ENCODE data around the gene SPIB. TPM values are rescaled to one million over a fixed set of nuclear protein-coding genes. Genes with fewer than 3 reads are reported as not detected.
"Not testable (repeated sequence)": the region's sequence is repeated elsewhere in the genome, so short reads cannot be mapped to it uniquely, and the experiment has no call there.

SPIB gene
- total and polyA plus RNA-seq, 4 donors = 0.09 to 5.0 (median 0.36) TPM

- TF ChIP-seq, protein P1, sequence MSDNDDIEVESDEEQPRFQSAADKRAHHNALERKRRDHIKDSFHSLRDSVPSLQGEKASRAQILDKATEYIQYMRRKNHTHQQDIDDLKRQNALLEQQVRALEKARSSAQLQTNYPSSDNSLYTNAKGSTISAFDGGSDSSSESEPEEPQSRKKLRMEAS (IDR thresholded peaks at IDR 0.05) = no peak
- TF ChIP-seq SP1 (IDR thresholded peaks at IDR 0.05) = no peak
Observed at GRCh38 chr19:50435627-50436026, 16.9 kb downstream of the SPIB start (continued).

- no peaks in the 10 kb centered on the region for H3K4me1 ChIP-seq (ENCODE audit: control insufficient read depth in 4 of 4, insufficient read depth in 4 of 4, low read length in 3 of 4)
- 85% methylated on average over 5 of the region's 5 CpGs for WGBS
- no peak overlapping the region for H3K4me3 ChIP-seq (ENCODE audit: low read depth in 1 of 3, low read length in 3 of 3)
- TF ChIP-seq, protein P2, sequence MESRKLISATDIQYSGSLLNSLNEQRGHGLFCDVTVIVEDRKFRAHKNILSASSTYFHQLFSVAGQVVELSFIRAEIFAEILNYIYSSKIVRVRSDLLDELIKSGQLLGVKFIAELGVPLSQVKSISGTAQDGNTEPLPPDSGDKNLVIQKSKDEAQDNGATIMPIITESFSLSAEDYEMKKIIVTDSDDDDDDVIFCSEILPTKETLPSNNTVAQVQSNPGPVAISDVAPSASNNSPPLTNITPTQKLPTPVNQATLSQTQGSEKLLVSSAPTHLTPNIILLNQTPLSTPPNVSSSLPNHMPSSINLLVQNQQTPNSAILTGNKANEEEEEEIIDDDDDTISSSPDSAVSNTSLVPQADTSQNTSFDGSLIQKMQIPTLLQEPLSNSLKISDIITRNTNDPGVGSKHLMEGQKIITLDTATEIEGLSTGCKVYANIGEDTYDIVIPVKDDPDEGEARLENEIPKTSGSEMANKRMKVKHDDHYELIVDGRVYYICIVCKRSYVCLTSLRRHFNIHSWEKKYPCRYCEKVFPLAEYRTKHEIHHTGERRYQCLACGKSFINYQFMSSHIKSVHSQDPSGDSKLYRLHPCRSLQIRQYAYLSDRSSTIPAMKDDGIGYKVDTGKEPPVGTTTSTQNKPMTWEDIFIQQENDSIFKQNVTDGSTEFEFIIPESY (IDR thresholded peaks at IDR 0.05) = no peak
- TF ChIP-seq, protein P3, sequence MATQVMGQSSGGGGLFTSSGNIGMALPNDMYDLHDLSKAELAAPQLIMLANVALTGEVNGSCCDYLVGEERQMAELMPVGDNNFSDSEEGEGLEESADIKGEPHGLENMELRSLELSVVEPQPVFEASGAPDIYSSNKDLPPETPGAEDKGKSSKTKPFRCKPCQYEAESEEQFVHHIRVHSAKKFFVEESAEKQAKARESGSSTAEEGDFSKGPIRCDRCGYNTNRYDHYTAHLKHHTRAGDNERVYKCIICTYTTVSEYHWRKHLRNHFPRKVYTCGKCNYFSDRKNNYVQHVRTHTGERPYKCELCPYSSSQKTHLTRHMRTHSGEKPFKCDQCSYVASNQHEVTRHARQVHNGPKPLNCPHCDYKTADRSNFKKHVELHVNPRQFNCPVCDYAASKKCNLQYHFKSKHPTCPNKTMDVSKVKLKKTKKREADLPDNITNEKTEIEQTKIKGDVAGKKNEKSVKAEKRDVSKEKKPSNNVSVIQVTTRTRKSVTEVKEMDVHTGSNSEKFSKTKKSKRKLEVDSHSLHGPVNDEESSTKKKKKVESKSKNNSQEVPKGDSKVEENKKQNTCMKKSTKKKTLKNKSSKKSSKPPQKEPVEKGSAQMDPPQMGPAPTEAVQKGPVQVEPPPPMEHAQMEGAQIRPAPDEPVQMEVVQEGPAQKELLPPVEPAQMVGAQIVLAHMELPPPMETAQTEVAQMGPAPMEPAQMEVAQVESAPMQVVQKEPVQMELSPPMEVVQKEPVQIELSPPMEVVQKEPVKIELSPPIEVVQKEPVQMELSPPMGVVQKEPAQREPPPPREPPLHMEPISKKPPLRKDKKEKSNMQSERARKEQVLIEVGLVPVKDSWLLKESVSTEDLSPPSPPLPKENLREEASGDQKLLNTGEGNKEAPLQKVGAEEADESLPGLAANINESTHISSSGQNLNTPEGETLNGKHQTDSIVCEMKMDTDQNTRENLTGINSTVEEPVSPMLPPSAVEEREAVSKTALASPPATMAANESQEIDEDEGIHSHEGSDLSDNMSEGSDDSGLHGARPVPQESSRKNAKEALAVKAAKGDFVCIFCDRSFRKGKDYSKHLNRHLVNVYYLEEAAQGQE (IDR thresholded peaks at IDR 0.05) = no peak
- TF ChIP-seq TAF1 (conservative IDR thresholded peaks at IDR 0.05) (no peak), NR2F2 (IDR thresholded peaks at IDR 0.05) (no peak), GABPA (IDR thresholded peaks at IDR 0.05 in 1 of 2, conservative IDR thresholded peaks at IDR 0.05 in 1 of 2) (no peak), CTCF (IDR thresholded peaks at IDR 0.05; ENCODE audit: low read depth, low read length, missing input control) (no peak), EGR1 (IDR thresholded peaks at IDR 0.05; ENCODE audit: low read depth in 2 of 2) (no peak), HNF4G (IDR thresholded peaks at IDR 0.05) (no peak), JUND (IDR thresholded peaks at IDR 0.05) (no peak), RAD21 (IDR thresholded peaks at IDR 0.05) (no peak)
- TF ChIP-seq, protein P1 (IDR thresholded peaks at IDR 0.05) = no peak
- DNase-seq (ENCODE audit: low spot score) = no peak
- no peaks in the 10 kb centered on the region for H3K36me3 ChIP-seq (ENCODE audit: control insufficient read depth in 4 of 4, insufficient read depth in 3 of 4, low read depth in 1 of 4, low read length in 3 of 4)
- no peak overlapping the region for H3K9ac ChIP-seq (ENCODE audit: low read depth in 1 of 2, low read length in 2 of 2)
- H3K27me3 ChIP-seq (ENCODE audit: control insufficient read depth in 4 of 4, insufficient read depth in 4 of 4, low read length in 3 of 4) = peaks cover 0 to under 1% (median 0%) of the 10 kb centered on the region in 4 donors
- no peaks in the 10 kb centered on the region for H3K9me3 ChIP-seq (ENCODE audit: control insufficient read depth in 4 of 4, low read length in 3 of 4)
- H3K27ac ChIP-seq (ENCODE audit: low read depth in 1 of 2, low read length in 2 of 2) = no peak overlapping the region
Observed at GRCh38 chr19:50437862-50438449, 19.2 kb downstream of the SPIB start.

DNA sequence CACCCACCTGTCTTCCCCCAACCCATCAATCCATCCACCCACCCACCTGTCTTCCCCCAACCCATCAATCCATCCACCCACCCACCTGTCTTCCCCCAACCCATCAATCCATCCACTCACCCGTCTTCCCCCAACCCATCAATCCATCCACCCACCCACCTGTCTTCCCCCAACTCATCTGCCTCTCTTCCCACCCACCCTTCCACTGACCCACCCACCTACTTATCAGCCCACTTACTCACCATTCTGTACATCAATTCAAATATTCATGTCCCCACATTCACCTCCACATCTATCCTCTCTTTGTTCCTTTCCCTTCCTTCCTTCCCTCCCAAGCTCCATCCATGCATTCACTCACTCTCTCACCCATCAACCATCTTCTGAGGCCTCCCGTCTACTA lies 20.4 kb downstream of the SPIB start:
- not testable (repeated sequence) for H3K36me3 ChIP-seq (ENCODE audit: control insufficient read depth in 4 of 4, insufficient read depth in 3 of 4, low read depth in 1 of 4, low read length in 3 of 4); H3K27me3 ChIP-seq (ENCODE audit: control insufficient read depth in 4 of 4, insufficient read depth in 4 of 4, low read length in 3 of 4); H3K4me1 ChIP-seq (ENCODE audit: control insufficient read depth in 4 of 4, insufficient read depth in 4 of 4, low read length in 3 of 4); H3K4me3 ChIP-seq (ENCODE audit: low read depth in 1 of 3, low read length in 3 of 3); H3K27ac ChIP-seq (ENCODE audit: low read depth in 1 of 2, low read length in 2 of 2); H3K9ac ChIP-seq (ENCODE audit: low read depth in 1 of 2, low read length in 2 of 2); H3K9me3 ChIP-seq (ENCODE audit: control insufficient read depth in 4 of 4, low read length in 3 of 4); DNase-seq (ENCODE audit: low spot score)
- WGBS = 82% methylated on average over 2 of the region's 2 CpGs

Data from liver (tissue), 9 donors.